ENCODE data around the gene DLG2.

- TF ChIP-seq CTCF (IDR thresholded peaks at IDR 0.05; ENCODE audit: low read length) (no peak), EZH2 (IDR thresholded peaks at IDR 0.05; ENCODE audit: borderline replicate concordance, low read length) (no peak)
Observed at GRCh38 chr11:84673753-84674152, 953.4 kb downstream of the DLG2 start.

All from OCI-LY1 (cell line).